Pancreas (tissue), 10 donors: ENCODE data around the gene CPAMD8. TPM values are rescaled to one million over a fixed set of nuclear protein-coding genes. Genes with fewer than 3 reads are reported as not detected.
"Not testable (repeated sequence)": the region's sequence is repeated elsewhere in the genome, so short reads cannot be mapped to it uniquely, and the experiment has no call there.

Experiments
- ATAC-seq, 4 donors: fragments of 200-7000 bp; cut with Tn5 transposase; one replicate each; pipeline versions ENCODE4 v1.8.0 to v1.9.1; 2020; ENCODE audit warnings: mild to moderate bottlenecking in 4 of 4, moderate library complexity in 4 of 4
- DNase-seq, 6 donors: peaks; one replicate each; pipeline ENCODE4 v3.0.0-alpha.2; 2020
- FAIRE-seq: peaks from 2 replicates; lab custom pipeline; 2012; peaks lifted over from hg19 to GRCh38; lab: Jason Lieb, UNC
- H3K27ac ChIP-seq, 4 donors: fragments of 200-600 bp; sonication (generic); 1 replicate in 3 of 4; 2 replicates in 1 of 4; pipeline versions ENCODE4 v1.5.0 to v1.8.0; 2020
- H3K27me3 ChIP-seq, 4 donors: fragments of 200-600 bp; one replicate each; pipeline ENCODE4 v1.8.0; 2021
- H3K36me3 ChIP-seq, 3 donors: fragments of 200-600 bp; sonication (generic) in 1 of 3; one replicate each; pipeline versions ENCODE4 v1.5.0 to v1.8.0; 2020 to 2021
- H3K4me1 ChIP-seq, 3 donors: fragments of 200-600 bp; one replicate each; pipeline ENCODE4 v1.8.0; 2021
- H3K4me3 ChIP-seq, 4 donors: fragments of 200-600 bp; sonication (generic) in 2 of 4; one replicate each; pipeline versions ENCODE4 v1.5.0 to v1.8.0; 2020 to 2021
- H3K9me3 ChIP-seq, 4 donors: fragments of 200-600 bp; one replicate each; pipeline ENCODE4 v1.8.0; 2021
- WGBS, 2 donors: extraction: QIAGEN DNeasy Blood & Tissue Kit; methylation state at CpG; one replicate each; pipeline ENCODE4 v1.1.7; 2013; 5-methylcytosine and 5-hydroxymethylcytosine counted together
- intact Hi-C, 3 donors: fragments of 100-400 bp; cut with DNase I; formaldehyde crosslinking; loops; one replicate each; pipeline versions ENCODE4 v1.11.1 to v1.14.2; 2022
- polyA plus RNA-seq, 2 donors: library from polyadenylated mRNA; stranded (reverse); fragments of 200-250 nt; gene quantifications; one replicate each; pipeline ENCODE4 v1.2.3, GENCODE V29; 2013
- total RNA-seq, 6 donors: library from RNA; stranded (reverse); fragmentation: NEBNext Ultra II Directional in 4 of 6; extraction: Animal tissue kit (Norgen Biotek cat#: 25700) in 4 of 6; gene quantifications; one replicate each; pipeline versions ENCODE4 v1.2.1 to v1.2.4, GENCODE V29; 2021 to 2023
- TF ChIP-seq, protein P1 (sequence below), 4 donors: fragments of 200-600 bp; sonication (generic) in 3 of 4; IDR thresholded peaks; one replicate each; pipeline versions ENCODE4 v1.5.0 to v1.8.0; 2021; ENCODE audit warnings: antibody characterized with exemption in 4 of 4
- donor health status: healthy with polysubstance abuse.
- donor health status: DM: no; HTN: no; CAD: no; lungs with moderate emphysema.
- donor health status: DM: no; HTN: no; CAD: no.
- donor health status: control.
- donor health status: control.
- donor health status: Bipolar disorder and iron deficiency.
- donor health status: DM: yes; HTN: yes; CAD: no.
- donor health status: DM: no; HTN: no; CAD: no.
- donor health status: DM: no; HTN: no; CAD: no.
- donor health status: DM: yes; HTN: yes; CAD: no.

CPAMD8 gene
- total and polyA plus RNA-seq, 8 donors = 0.60 to 5.2 (median 1.2) TPM

DNA sequence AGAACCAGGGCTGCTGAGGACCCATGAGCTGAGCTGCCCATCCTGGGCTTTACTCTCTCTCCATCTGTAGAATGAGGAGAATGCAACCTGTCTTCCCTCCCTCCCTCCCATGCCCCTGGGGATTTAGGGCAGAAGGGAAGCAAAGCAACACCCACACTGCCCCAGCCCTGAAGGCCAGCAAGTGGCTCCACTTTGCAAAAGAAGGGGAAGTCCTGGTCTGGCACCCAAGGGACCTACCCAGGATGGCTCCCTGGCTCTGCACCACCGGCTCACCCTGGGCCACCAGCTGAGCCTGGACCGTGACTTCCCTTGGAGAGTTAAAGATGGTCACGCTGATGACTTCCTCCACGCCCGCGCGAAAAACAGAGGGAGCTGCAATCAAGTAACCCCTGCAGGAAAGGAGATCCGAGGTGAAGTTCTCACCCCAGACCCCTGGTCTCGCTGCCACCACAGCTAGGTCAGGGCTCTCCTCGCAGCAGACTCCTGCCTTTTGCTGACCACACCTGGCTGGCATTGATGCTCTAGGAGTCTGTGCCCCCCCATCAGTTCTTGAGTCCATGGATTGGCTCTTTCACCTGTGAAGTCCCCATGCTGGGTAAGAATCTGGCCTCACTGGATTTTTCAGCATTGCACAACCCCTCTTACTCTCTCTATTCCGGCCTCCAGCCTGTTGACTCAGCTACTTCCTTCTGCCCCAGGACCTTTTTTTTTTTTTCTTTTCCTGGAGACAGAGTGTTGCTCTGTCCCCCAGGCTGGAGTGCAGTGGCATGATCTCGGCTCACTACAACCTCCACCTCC, 4.6 kb downstream of the CPAMD8 start:
- DNase-seq (no peak), ATAC-seq (peak in 2 of 4 donors; percentile 70 to 72), FAIRE-seq (no peak)
- intact Hi-C loops = no loop called here
- H3K27ac ChIP-seq = no peak overlapping the region
- H3K27me3 ChIP-seq = peaks cover 0 to 8% (median 0%) of the 10 kb centered on the region in 4 donors
- no peaks in the 10 kb centered on the region for H3K9me3 ChIP-seq
- TF ChIP-seq, protein P1, sequence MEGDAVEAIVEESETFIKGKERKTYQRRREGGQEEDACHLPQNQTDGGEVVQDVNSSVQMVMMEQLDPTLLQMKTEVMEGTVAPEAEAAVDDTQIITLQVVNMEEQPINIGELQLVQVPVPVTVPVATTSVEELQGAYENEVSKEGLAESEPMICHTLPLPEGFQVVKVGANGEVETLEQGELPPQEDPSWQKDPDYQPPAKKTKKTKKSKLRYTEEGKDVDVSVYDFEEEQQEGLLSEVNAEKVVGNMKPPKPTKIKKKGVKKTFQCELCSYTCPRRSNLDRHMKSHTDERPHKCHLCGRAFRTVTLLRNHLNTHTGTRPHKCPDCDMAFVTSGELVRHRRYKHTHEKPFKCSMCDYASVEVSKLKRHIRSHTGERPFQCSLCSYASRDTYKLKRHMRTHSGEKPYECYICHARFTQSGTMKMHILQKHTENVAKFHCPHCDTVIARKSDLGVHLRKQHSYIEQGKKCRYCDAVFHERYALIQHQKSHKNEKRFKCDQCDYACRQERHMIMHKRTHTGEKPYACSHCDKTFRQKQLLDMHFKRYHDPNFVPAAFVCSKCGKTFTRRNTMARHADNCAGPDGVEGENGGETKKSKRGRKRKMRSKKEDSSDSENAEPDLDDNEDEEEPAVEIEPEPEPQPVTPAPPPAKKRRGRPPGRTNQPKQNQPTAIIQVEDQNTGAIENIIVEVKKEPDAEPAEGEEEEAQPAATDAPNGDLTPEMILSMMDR (IDR thresholded peaks at IDR 0.05) = no peak
- H3K4me3 ChIP-seq = no peak overlapping the region
- WGBS, 2 donors = 78 to 86% methylated on average over 11 to 12 of the region's 12 CpGs
- H3K4me1 ChIP-seq = no peaks in the 10 kb centered on the region
- H3K36me3 ChIP-seq = no peaks in the 10 kb centered on the region

GRCh38 chr19:17021328-17021727, 5.3 kb downstream of the CPAMD8 start:
- Histone ChIP-seq H3K36me3 (no peaks in the 10 kb centered on the region), H3K9me3 (no peaks in the 10 kb centered on the region), H3K4me1 (no peaks in the 10 kb centered on the region), H3K4me3 (no peak overlapping the region), H3K27ac (no peak overlapping the region), H3K27me3 (peaks cover 0 to 8% (median 0%) of the 10 kb centered on the region in 4 donors)
- intact Hi-C loops = no loop called here
- FAIRE-seq (no peak), DNase-seq (no peak), ATAC-seq (no peak)
- 91 to 100% methylated on average over 1 of the region's 1 CpG for WGBS, 2 donors
- TF ChIP-seq, protein P1 (IDR thresholded peaks at IDR 0.05) = no peak

DNA sequence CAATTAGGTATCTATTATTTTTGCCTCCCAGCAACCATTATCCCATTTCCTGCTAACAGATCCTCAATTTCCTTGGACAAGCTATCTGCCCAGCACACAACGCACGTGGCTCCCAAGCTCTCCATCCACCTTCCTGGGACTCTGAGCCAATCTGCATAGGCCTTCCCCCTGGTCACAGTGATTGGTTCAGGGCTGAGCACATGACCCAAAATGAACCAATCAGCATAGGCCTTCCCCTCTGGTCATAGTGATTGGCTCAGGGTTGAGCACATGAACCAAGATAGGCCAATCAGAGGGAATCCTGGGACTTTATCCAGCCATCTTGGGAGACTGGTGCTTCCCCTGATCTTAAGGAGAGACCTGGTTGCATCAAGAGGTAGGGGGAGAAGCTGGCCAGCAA, 5.8 kb downstream of the CPAMD8 start:
- TF ChIP-seq, protein P1 (IDR thresholded peaks at IDR 0.05) = no peak
- FAIRE-seq = no peak
- Histone ChIP-seq H3K27me3 (peaks cover 0 to 8% (median 0%) of the 10 kb centered on the region in 4 donors), H3K27ac (no peak overlapping the region), H3K4me3 (no peak overlapping the region), H3K36me3 (no peaks in the 10 kb centered on the region), H3K4me1 (no peaks in the 10 kb centered on the region), H3K9me3 (no peaks in the 10 kb centered on the region)
- no peak for DNase-seq
- ATAC-seq = no peak
- intact Hi-C loops = no loop called here
- 89 to 94% methylated on average over 2 of the region's 2 CpGs for WGBS, 2 donors

DNA sequence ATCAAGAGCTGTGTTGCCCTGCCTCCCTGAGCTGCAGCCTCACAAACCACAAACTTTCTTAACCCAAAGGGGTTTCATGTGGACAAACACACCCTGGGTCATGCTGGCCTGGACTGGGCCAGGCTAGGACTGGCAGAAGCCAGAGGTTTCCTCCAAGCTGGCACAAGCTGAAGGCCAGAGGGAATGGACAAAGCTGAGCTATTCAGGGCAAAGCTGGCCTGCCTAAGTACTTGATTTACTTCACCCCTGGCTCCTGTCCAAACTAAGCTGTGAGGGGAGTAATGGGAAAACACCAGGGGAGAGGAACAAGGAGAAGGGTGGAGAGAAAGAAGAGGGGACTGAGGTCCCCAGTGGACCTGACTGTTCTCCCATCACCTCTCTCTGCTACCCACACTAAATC, 6.2 kb downstream of the CPAMD8 start:
- FAIRE-seq (no peak), DNase-seq (no peak), ATAC-seq (no peak)
- TF ChIP-seq, protein P1 (IDR thresholded peaks at IDR 0.05) = no peak
- no peak overlapping the region for H3K4me3 ChIP-seq
- H3K36me3 ChIP-seq = no peaks in the 10 kb centered on the region
- no peaks in the 10 kb centered on the region for H3K9me3 ChIP-seq
- H3K27me3 ChIP-seq = peaks cover 0 to 4% (median 0%) of the 10 kb centered on the region in 4 donors
- no peak overlapping the region for H3K27ac ChIP-seq
- intact Hi-C loops = no loop called here
- H3K4me1 ChIP-seq = no peaks in the 10 kb centered on the region

DNA sequence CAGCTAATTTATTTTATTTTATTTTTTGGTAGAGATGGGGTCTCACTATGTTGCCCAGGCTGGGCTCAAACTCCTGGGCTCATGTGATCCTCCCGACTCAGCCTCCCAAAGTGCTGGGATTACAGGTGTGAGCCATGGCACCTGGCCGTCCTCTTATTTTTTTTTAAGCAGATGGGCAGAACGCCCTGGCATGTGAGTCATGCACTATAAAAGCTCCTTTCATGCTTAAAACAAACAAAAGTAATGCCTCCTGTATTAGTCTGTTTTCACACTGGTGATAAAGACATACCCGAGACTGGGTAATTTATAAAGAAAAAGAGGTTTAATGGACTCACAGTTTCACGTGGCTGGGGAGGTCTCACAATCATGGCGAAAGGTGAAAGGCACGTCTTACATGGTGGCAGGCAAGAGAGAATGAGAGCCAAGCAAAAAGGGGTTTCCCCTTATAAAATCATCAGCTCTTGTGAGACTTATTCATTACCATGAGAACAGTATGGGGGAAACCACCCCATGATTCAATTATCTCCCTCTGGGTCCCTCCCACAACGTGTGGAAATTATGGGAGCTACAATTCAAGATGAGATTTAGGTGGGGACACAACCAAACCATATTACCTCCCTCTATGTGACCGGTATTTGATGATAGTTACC, 12.3 kb downstream of the CPAMD8 start:
- peak in 1 of 6 donors; percentile 27 for DNase-seq
- not testable (repeated sequence) for FAIRE-seq

More for the DNA sequence above, 12.3 kb downstream of the CPAMD8 start:
- WGBS, 2 donors = 34% methylated on average over 9 of the region's 9 CpGs
- H3K4me1 ChIP-seq, H3K9me3 ChIP-seq, intact Hi-C loops, H3K4me3 ChIP-seq, H3K27me3 ChIP-seq, H3K36me3 ChIP-seq, H3K27ac ChIP-seq: not testable (repeated sequence)
- ATAC-seq = peak in 3 of 4 donors; percentile 46 to 62 (median 57)
